Measurements from ENCODE around the gene PCGF5.

DNA sequence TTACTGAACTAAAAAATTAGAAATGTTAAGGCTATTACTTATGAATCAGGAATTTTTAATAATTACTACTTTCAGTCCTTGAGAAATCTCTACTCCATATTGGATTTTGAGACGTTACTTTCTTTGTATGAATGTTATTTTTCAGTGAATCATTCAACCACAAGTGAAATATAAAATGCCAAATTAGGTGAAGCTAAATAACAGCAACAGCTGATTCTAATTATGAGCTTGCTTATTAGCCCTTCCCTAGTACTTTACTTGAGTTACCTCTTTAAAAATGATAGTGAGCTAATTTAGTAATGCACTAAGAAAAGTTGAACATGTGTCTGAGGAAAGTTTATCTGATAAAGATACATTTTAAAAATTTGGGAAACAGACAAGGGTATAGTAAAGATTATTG is 51.4 kb downstream of the PCGF5 start:
- TF ChIP-seq POLR2A (IDR thresholded peaks at IDR 0.05; ENCODE audit: low read length) (no peak), GATA1 (IDR thresholded peaks at IDR 0.05; ENCODE audit: low read depth, low read length) (no peak)
